MM.1S (cell line): Measurements from ENCODE around the gene EFNB3.

Experiments
- DNase-seq: peaks from one replicate; pipeline ENCODE4 v3.0.0-alpha.2; 2015
- H2AFZ ChIP-seq: fragments of 300-600 bp; sonication (generic); 2 replicates; pipeline ENCODE4 v1.6.0; 2016; ENCODE audit warnings: antibody characterized with exemption, low read length
- H3F3A ChIP-seq: fragments of 300-600 bp; sonication (generic); 2 replicates; pipeline ENCODE4 v1.6.1; 2016; ENCODE audit warnings: mild to moderate bottlenecking, antibody characterized with exemption, low read length, moderate library complexity, mixed read lengths; ENCODE audit not compliant: insufficient read depth
- H3K27ac ChIP-seq: fragments of 300-600 bp; sonication (generic); 2 replicates; pipeline ENCODE4 v1.5.1; 2016; ENCODE audit warnings: mild to moderate bottlenecking, low read length
- H3K27me3 ChIP-seq: fragments of 300-600 bp; sonication (generic); replicated peaks from 2 replicates; pipeline ENCODE4 v1.6.0; 2016; ENCODE audit warnings: low read length; ENCODE audit not compliant: insufficient read depth
- H3K36me3 ChIP-seq: fragments of 300-600 bp; sonication (generic); replicated peaks from 2 replicates; pipeline ENCODE4 v1.6.1; 2016; ENCODE audit warnings: mild to moderate bottlenecking, low read length, mixed read lengths; ENCODE audit not compliant: insufficient read depth
- H3K4me1 ChIP-seq: fragments of 300-600 bp; sonication (generic); 2 replicates; pipeline ENCODE4 v1.6.1; 2016; ENCODE audit warnings: low read length, mixed read lengths
- H3K4me2 ChIP-seq: fragments of 300-600 bp; sonication (generic); 2 replicates; pipeline ENCODE4 v1.6.0; 2016; ENCODE audit warnings: low read depth, low read length
- H3K4me3 ChIP-seq: fragments of 300-600 bp; sonication (generic); 2 replicates; pipeline ENCODE4 v1.5.1; 2016; ENCODE audit warnings: low read length, mixed read lengths
- H3K79me2 ChIP-seq: fragments of 300-600 bp; sonication (generic); 2 replicates; pipeline ENCODE4 v1.6.1; 2016; ENCODE audit warnings: mixed run types, low read length, mixed read lengths
- H3K9ac ChIP-seq: fragments of 300-600 bp; sonication (generic); 2 replicates; pipeline ENCODE4 v1.6.1; 2016; ENCODE audit warnings: low read length, mixed read lengths
- H3K9me2 ChIP-seq: fragments of 300-600 bp; sonication (generic); replicated peaks from 2 replicates; pipeline ENCODE4 v1.6.1; 2016; ENCODE audit warnings: mild to moderate bottlenecking, low read length, mixed read lengths; ENCODE audit not compliant: insufficient read depth
- H3K9me3 ChIP-seq: fragments of 300-600 bp; sonication (generic); replicated peaks from 2 replicates; pipeline ENCODE4 v1.6.1; 2016; ENCODE audit warnings: mild to moderate bottlenecking, low read length, mixed read lengths; ENCODE audit not compliant: insufficient read depth
- H4K20me1 ChIP-seq: fragments of 300-600 bp; sonication (generic); 2 replicates; pipeline ENCODE4 v1.6.1; 2016; ENCODE audit warnings: mild to moderate bottlenecking, low read length, moderate library complexity, mixed read lengths; ENCODE audit not compliant: insufficient read depth
- CTCF ChIP-seq: fragments of 300-600 bp; sonication (generic); IDR thresholded peaks from 2 replicates; pipeline ENCODE4 v1.5.1; 2016; ENCODE audit warnings: antibody characterized with exemption, low read length, mixed read lengths
- EZH2 ChIP-seq: fragments of 300-600 bp; sonication (generic); optimal IDR thresholded peaks from 2 replicates; pipeline ENCODE3; 2017; ENCODE audit warnings: low read depth, mild to moderate bottlenecking, antibody characterized with exemption, low read length, mixed read lengths
- EZH2phosphoT487 ChIP-seq: fragments of 300-600 bp; sonication (generic); IDR thresholded peaks from 2 replicates; pipeline ENCODE4 v1.6.1; 2018; ENCODE audit warnings: antibody characterized with exemption, low read length

EFNB3 gene

DNA sequence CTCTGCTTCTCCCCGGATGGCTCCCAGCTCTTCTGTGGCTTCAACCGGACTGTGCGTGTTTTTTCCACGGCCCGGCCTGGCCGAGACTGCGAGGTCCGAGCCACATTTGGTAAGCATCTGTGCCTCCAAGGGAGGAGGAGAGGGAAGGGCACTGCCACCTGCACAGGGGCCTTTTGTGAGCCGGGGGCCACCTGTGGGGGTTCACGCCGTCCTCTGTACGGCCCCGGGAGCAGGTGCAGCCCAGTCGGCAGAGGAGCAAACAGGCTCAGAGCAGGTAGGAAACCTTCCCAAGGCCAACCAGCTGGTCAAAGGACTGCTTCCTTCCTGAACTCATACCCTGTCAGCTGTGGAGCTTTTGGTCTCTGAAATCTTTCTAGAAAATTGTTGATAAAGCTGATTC lies 3.3 kb upstream of the EFNB3 start:
- Histone ChIP-seq H3K27me3 (peaks cover 27% of the 10 kb centered on the region), H3K4me3 (no peak overlapping the region), H3K36me3 (no peaks in the 10 kb centered on the region), H3K79me2 (no peaks in the 10 kb centered on the region), H3F3A (no peaks in the 10 kb centered on the region), H2AFZ (no peak overlapping the region), H3K9ac (no peak overlapping the region), H3K4me2 (no peak overlapping the region), H4K20me1 (no peaks in the 10 kb centered on the region), H3K9me2 (no peaks in the 10 kb centered on the region), H3K9me3 (no peaks in the 10 kb centered on the region), H3K27ac (no peak overlapping the region), H3K4me1 (no peaks in the 10 kb centered on the region)
- TF ChIP-seq CTCF (no peak), EZH2 (no peak), EZH2phosphoT487 (no peak)
- no peak for DNase-seq

DNA sequence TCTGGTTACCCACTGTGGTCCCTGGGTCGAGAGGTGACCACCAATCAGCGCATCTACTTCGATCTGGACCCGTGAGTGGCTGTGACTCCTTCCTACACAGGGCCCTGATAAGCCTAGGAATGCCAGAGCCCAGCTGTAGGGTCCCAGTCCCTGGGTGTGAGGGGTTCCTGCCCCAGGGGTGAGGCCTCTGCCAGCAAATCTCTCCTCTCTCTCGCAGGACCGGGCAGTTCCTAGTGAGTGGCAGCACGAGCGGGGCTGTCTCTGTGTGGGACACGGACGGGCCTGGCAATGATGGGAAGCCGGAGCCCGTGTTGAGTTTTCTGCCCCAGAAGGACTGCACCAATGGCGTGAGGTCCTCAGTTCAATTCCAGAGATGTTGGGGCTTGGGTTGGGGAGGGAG lies 2.2 kb upstream of the EFNB3 start:
- no peak overlapping the region for H3K27ac ChIP-seq
- H3K9me2 ChIP-seq: no peaks in the 10 kb centered on the region
- no peaks in the 10 kb centered on the region for H3F3A ChIP-seq
- no peaks in the 10 kb centered on the region for H3K4me1 ChIP-seq
- H3K4me2 ChIP-seq: no peak overlapping the region
- no peak overlapping the region for H2AFZ ChIP-seq
- H3K36me3 ChIP-seq: no peaks in the 10 kb centered on the region
- H3K9me3 ChIP-seq: no peaks in the 10 kb centered on the region
- no peak overlapping the region for H3K4me3 ChIP-seq
- peaks cover 38% of the 10 kb centered on the region for H3K27me3 ChIP-seq
- no peak overlapping the region for H3K9ac ChIP-seq
- no peaks in the 10 kb centered on the region for H3K79me2 ChIP-seq
- no peak for TF ChIP-seq EZH2phosphoT487
- no peak for TF ChIP-seq EZH2
- no peak for TF ChIP-seq CTCF
- DNase-seq: no peak
- no peaks in the 10 kb centered on the region for H4K20me1 ChIP-seq

DNA sequence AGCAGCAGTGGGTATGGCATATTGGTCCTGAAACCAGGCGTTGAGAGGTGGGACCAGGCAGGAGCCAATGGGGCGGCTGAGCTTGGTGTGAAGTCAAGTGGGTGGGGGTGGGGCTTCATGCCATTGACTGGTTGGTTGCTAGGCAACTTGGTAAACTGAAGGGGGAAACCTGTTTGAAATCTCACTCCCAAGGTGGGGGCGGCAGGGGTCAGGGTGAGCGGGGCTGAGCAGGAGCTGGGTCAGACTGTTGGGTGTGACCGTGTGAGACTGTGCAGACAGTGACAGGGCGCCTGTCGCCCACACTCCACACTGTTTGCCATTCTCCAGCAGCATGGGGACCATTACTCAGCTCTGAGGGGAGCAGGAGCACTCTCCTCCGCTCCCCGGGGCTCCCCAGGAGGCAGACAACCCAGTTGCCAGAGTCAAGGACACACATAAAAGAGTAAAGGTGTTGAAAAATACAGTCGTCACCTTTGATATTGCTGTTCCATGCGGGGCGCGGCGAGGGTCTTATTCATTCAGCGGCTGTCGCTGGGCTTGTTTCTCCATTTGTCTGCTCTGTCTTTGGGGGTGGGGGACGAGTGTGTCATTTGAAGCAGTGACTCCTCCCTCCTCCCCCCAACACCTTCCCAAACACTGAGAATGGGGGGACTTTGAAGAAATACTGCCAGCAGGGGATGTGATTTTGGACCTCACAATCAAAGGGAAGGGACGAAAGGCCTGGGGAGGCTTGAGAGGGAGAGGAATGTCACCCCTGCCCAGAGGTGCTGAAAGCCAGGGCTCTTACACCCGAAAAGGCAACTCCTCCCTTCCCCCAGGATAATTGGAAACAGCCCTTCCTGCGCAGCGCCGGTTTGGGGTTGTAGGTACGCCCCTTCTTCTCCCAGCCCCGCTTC lies 1.2 kb upstream of the EFNB3 start:
- DNase-seq: no peak
- Histone ChIP-seq H3K4me1 (no peaks in the 10 kb centered on the region), H2AFZ (no peak overlapping the region), H3K27ac (no peak overlapping the region), H3F3A (no peaks in the 10 kb centered on the region), H3K4me2 (no peak overlapping the region), H3K9me3 (no peaks in the 10 kb centered on the region), H3K27me3 (peaks cover 47% of the 10 kb centered on the region), H4K20me1 (no peaks in the 10 kb centered on the region), H3K9ac (no peak overlapping the region), H3K9me2 (no peaks in the 10 kb centered on the region), H3K79me2 (no peaks in the 10 kb centered on the region), H3K36me3 (no peaks in the 10 kb centered on the region), H3K4me3 (no peak overlapping the region)
- no peak for TF ChIP-seq EZH2
- no peak for TF ChIP-seq CTCF
